NT2/D1 (cell line): ENCODE data around the gene SLC1A1.
A peak's percentile ranks its signal among the peaks of the same experiment; 100 is the strongest.

Experiments
- DNase-seq: peaks from one replicate; pipeline ENCODE4 v3.0.0-alpha.2; 2011; ENCODE audit warnings: low read depth, low spot score
- H3K27me3 ChIP-seq: 2 replicates; pipeline ENCODE4 v1.6.0; 2011; ENCODE audit warnings: mild to moderate bottlenecking; ENCODE audit not compliant: insufficient read length, insufficient read depth
- H3K36me3 ChIP-seq: 2 replicates; pipeline ENCODE4 v1.6.1; 2011; ENCODE audit warnings: mild to moderate bottlenecking, low read length, mixed read lengths; ENCODE audit not compliant: insufficient read depth, insufficient read length
- H3K4me1 ChIP-seq: 2 replicates; pipeline ENCODE4 v1.5.1; 2011; ENCODE audit not compliant: insufficient read depth, insufficient read length
- H3K4me3 ChIP-seq: 2 replicates; pipeline ENCODE4 v1.5.1; 2011; ENCODE audit warnings: low read depth; ENCODE audit not compliant: insufficient read length
- H3K9ac ChIP-seq: 2 replicates; pipeline ENCODE4 v1.6.0; 2011; ENCODE audit warnings: low read depth; ENCODE audit not compliant: insufficient read length
- H3K9me3 ChIP-seq: 2 replicates; pipeline ENCODE4 v1.5.1; 2011; ENCODE audit warnings: mild to moderate bottlenecking, low read length; ENCODE audit not compliant: insufficient read depth
- SUZ12 ChIP-seq: IDR thresholded peaks from 2 replicates; pipeline ENCODE4 v1.6.1; 2011; ENCODE audit not compliant: insufficient read length, insufficient read depth; ENCODE audit errors: extremely low read depth
- YY1 ChIP-seq: IDR thresholded peaks from 2 replicates; pipeline ENCODE4 v1.6.1; 2011; ENCODE audit not compliant: insufficient read length, insufficient read depth
- ZNF274 ChIP-seq: IDR thresholded peaks from 2 replicates; pipeline ENCODE4 v1.6.1; 2011; ENCODE audit warnings: mild to moderate bottlenecking, low read depth, low read length

Gene SLC1A1

GRCh38 chr9:4548811-4549725 lies 58.8 kb downstream of the SLC1A1 start:
- Histone ChIP-seq H3K9ac (no peak overlapping the region), H3K27me3 (no peaks in the 10 kb centered on the region), H3K9me3 (no peaks in the 10 kb centered on the region), H3K4me1 (peaks cover 3% of the 10 kb centered on the region), H3K36me3 (no peaks in the 10 kb centered on the region), H3K4me3 (no peak overlapping the region)
- TF ChIP-seq ZNF274 (no peak), YY1 (no peak), SUZ12 (no peak)
- peak; percentile 32 for DNase-seq

GRCh38 chr9:4549751-4550295 lies 59.6 kb downstream of the SLC1A1 start:
- Histone ChIP-seq H3K27me3 (no peaks in the 10 kb centered on the region), H3K9me3 (no peaks in the 10 kb centered on the region), H3K36me3 (no peaks in the 10 kb centered on the region), H3K9ac (no peak overlapping the region), H3K4me3 (no peak overlapping the region), H3K4me1 (peaks cover 3% of the 10 kb centered on the region)
- TF ChIP-seq YY1 (no peak), SUZ12 (no peak), ZNF274 (no peak)
- DNase-seq = no peak

GRCh38 chr9:4550777-4551484 lies 60.7 kb downstream of the SLC1A1 start:
- H3K9me3 ChIP-seq = no peaks in the 10 kb centered on the region
- no peak overlapping the region for H3K9ac ChIP-seq
- no peaks in the 10 kb centered on the region for H3K27me3 ChIP-seq
- no peak for DNase-seq
- H3K4me1 ChIP-seq = peaks cover 3% of the 10 kb centered on the region
- H3K4me3 ChIP-seq = no peak overlapping the region
- no peak for TF ChIP-seq YY1
- no peak for TF ChIP-seq SUZ12
- no peak for TF ChIP-seq ZNF274
- no peaks in the 10 kb centered on the region for H3K36me3 ChIP-seq

GRCh38 chr9:4553951-4554381 lies 63.7 kb downstream of the SLC1A1 start:
- TF ChIP-seq SUZ12 (no peak), YY1 (no peak), ZNF274 (no peak)
- Histone ChIP-seq H3K9ac (no peak overlapping the region), H3K4me1 (peaks cover 3% of the 10 kb centered on the region), H3K27me3 (no peaks in the 10 kb centered on the region), H3K9me3 (no peaks in the 10 kb centered on the region), H3K36me3 (no peaks in the 10 kb centered on the region), H3K4me3 (no peak overlapping the region)
- DNase-seq = no peak

DNA sequence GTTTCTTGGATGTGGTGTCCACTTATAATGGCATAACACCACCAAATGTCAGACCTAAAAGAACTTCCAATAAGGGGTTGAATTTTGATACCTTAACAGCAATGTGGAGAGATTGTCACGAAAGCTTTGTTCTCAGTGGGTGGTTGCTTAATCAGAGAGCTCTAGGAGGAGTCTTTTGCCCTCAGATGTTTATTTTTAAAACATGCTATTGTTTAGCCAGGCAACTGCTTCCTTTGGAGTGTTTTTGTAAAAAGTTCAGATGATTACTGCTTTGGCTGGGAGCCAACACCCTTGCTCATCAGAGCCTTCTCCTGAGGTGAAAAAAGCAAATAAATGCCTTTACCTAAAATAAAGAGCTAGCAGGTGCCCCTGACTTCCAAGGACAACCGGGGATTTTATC lies 65.0 kb downstream of the SLC1A1 start:
- no peaks in the 10 kb centered on the region for H3K27me3 ChIP-seq
- TF ChIP-seq SUZ12 (no peak), YY1 (no peak), ZNF274 (no peak)
- no peaks in the 10 kb centered on the region for H3K36me3 ChIP-seq
- H3K4me1 ChIP-seq = no peaks in the 10 kb centered on the region
- no peaks in the 10 kb centered on the region for H3K9me3 ChIP-seq
- no peak overlapping the region for H3K4me3 ChIP-seq
- no peak overlapping the region for H3K9ac ChIP-seq
- no peak for DNase-seq

DNA sequence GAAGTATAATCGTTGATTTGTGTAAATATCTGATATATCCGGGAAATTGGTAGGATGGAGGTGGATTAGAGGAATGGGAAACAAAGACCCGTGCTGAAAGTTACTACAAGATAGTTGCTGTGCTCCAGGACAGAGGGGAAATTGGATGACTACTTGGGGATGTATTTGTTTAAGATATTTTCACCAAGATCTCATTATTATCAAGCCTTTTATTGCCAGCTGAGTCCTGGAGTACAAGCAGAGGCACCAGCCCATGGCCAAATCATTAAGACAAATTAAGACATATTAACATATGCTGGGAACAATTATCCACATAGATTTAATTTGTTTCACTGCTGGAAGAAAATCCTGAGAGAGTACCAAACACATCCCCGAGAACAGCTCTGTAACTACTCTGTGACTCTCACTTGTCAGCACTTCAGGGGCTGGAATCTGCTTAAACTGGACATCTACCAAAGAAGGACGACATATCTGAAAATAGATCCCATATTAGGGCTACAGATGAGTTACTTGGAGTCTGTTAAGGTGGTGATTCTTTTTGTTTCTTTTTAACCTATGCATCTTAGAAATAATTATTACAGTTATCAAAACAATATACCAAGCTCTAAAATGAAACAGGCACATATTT lies 68.2 kb downstream of the SLC1A1 start:
- TF ChIP-seq SUZ12 = no peak
- no peak for TF ChIP-seq YY1
- TF ChIP-seq ZNF274 = no peak
- no peak for DNase-seq
- no peaks in the 10 kb centered on the region for H3K9me3 ChIP-seq
- no peaks in the 10 kb centered on the region for H3K27me3 ChIP-seq
- no peak overlapping the region for H3K9ac ChIP-seq
- H3K4me1 ChIP-seq = no peaks in the 10 kb centered on the region
- no peaks in the 10 kb centered on the region for H3K36me3 ChIP-seq
- no peak overlapping the region for H3K4me3 ChIP-seq
